ENCODE results near the gene LRRC45.

DNA sequence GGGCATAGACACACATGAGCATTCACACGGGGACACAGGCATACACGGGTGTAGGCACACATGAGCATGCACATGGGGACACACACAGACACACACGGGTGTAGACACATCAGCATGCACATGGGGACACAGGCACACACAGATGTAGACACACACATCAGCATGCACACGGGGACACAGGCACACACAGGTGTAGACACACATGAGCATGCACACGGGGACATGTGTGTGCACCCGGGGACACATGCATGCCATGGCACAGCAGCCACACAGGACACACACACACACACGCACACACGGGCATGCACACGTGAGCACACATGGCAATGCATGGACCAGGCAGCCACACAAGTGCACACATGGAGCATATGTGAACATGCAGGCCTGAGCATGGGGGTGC lies 19.5 kb downstream of the LRRC45 start:
- TF ChIP-seq, protein P1, sequence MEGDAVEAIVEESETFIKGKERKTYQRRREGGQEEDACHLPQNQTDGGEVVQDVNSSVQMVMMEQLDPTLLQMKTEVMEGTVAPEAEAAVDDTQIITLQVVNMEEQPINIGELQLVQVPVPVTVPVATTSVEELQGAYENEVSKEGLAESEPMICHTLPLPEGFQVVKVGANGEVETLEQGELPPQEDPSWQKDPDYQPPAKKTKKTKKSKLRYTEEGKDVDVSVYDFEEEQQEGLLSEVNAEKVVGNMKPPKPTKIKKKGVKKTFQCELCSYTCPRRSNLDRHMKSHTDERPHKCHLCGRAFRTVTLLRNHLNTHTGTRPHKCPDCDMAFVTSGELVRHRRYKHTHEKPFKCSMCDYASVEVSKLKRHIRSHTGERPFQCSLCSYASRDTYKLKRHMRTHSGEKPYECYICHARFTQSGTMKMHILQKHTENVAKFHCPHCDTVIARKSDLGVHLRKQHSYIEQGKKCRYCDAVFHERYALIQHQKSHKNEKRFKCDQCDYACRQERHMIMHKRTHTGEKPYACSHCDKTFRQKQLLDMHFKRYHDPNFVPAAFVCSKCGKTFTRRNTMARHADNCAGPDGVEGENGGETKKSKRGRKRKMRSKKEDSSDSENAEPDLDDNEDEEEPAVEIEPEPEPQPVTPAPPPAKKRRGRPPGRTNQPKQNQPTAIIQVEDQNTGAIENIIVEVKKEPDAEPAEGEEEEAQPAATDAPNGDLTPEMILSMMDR (IDR thresholded peaks at IDR 0.05; ENCODE audit: insufficient read depth, low read length) = no peak
- no peak for TF ChIP-seq SPI1 (IDR thresholded peaks at IDR 0.05; ENCODE audit: borderline replicate concordance, low read depth)

Data from HL-60 (cell line).